Measurements from ENCODE around the gene MUC13.

DNA sequence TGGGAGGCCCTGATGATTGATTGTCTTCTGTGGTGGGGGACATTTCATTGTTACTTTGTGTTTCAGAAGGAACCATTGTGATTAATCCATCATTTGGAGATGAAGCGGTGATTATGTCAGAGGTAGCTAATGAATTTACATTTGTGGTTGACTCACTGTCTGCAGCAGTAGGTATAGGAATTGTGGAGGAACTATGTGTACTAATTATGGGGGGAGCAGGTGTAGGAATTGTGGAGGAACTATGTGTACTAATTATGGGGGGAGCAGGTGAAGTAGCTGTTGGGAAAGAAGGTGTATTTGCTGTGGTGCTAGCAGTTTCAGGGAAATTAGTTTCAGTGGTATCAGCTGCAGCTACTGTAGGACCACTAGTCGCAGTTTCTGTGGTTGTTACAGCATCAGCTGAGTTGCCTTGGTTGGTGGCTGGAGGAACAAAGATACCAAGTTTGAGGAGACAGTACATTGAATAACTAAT lies 6.9 kb downstream of the MUC13 start:
- TF ChIP-seq CTCF (conservative IDR thresholded peaks at IDR 0.05; ENCODE audit: low read depth, low read length): no peak
- TF ChIP-seq EZH2 (IDR thresholded peaks at IDR 0.05; ENCODE audit: borderline replicate concordance, low read depth, low read length, poor library complexity, severe bottlenecking): no peak
